H1 (cell line): ENCODE measurements around the gene KCTD20. TPM values are rescaled to one million over a fixed set of nuclear protein-coding genes. Genes with fewer than 3 reads are reported as not detected.

ENCODE experiments used
- CTCF ChIA-PET: fragments of 300-600 bp; sonication (Branson Sonifier 250); formaldehyde crosslinking; loops from one replicate; lab custom pipeline; 2021; ENCODE audit not compliant: partially characterized antibody; lab: Charles Lee
- POLR2A ChIA-PET: fragments of 300-600 bp; sonication (Branson Sonifier 250); formaldehyde crosslinking; loops from one replicate; lab custom pipeline; 2021; ENCODE audit warnings: inconsistent platforms; ENCODE audit not compliant: partially characterized antibody; lab: Charles Lee
- DNase-seq, 2 experiments: peaks; one replicate each; pipeline versions ENCODE4 v3.0.0 to v3.0.0-alpha.2; 2010 to 2022; ENCODE audit warnings: low spot score in 2 of 2, low read depth in 1 of 2, mixed read lengths in 1 of 2
- FAIRE-seq: peaks from 2 replicates; lab custom pipeline; 2011; peaks lifted over from hg19 to GRCh38; lab: Jason Lieb, UNC
- H2AFZ ChIP-seq: 2 replicates; pipeline ENCODE4 v1.8.1; 2012; ENCODE audit warnings: low read length, inconsistent platforms
- H2AK5ac ChIP-seq: 2 replicates; pipeline ENCODE4 v1.6.1; 2013; ENCODE audit warnings: low read depth, low read length
- H2BK120ac ChIP-seq: replicated peaks from 2 replicates; pipeline ENCODE3; 2013; ENCODE audit warnings: low read depth, low read length, inconsistent platforms
- H2BK12ac ChIP-seq: 2 replicates; pipeline ENCODE4 v1.6.1; 2013; ENCODE audit warnings: low read depth, low read length
- H2BK15ac ChIP-seq: 2 replicates; pipeline ENCODE4 v1.6.1; 2013; ENCODE audit warnings: low read length
- H2BK20ac ChIP-seq: 2 replicates; pipeline ENCODE4 v1.6.1; 2013; ENCODE audit warnings: low read length
- H2BK5ac ChIP-seq: 2 replicates; pipeline ENCODE4 v1.6.1; 2013; ENCODE audit warnings: low read depth, low read length
- H3K14ac ChIP-seq: 2 replicates; pipeline ENCODE4 v1.6.1; 2013; ENCODE audit warnings: inconsistent platforms; ENCODE audit not compliant: insufficient read length
- H3K18ac ChIP-seq: 2 replicates; pipeline ENCODE4 v1.6.1; 2013; ENCODE audit warnings: low read length; ENCODE audit errors: extremely low read depth
- H3K23ac ChIP-seq: 2 replicates; pipeline ENCODE4 v1.6.1; 2013; ENCODE audit warnings: inconsistent platforms; ENCODE audit not compliant: insufficient read length
- H3K23me2 ChIP-seq: 2 replicates; pipeline ENCODE4 v1.6.1; 2013; ENCODE audit warnings: low read depth, low read length
- H3K27ac ChIP-seq: 2 replicates; pipeline ENCODE4 v1.6.1; 2011; ENCODE audit warnings: low read depth, low read length, inconsistent platforms
- H3K27me3 ChIP-seq, 4 experiments: replicated peaks in 1 of 4; 1 replicate in 1 of 4; 2 replicates in 3 of 4; pipeline versions ENCODE4 v1.6.1 to v1.8.1; 2011 to 2013; ENCODE audit warnings: low read length in 3 of 4, mild to moderate bottlenecking in 3 of 4, inconsistent platforms in 2 of 4, mixed read lengths in 2 of 4, moderate library complexity in 1 of 4; ENCODE audit not compliant: control insufficient read depth in 3 of 4, insufficient read depth in 3 of 4; ENCODE audit errors: extremely low read depth in 1 of 4
- H3K36me3 ChIP-seq, 4 experiments: 2 replicates each; pipeline versions ENCODE4 v1.6.1 to v1.8.1; 2011 to 2013; ENCODE audit warnings: mild to moderate bottlenecking in 4 of 4, low read length in 3 of 4, moderate library complexity in 2 of 4, control low read depth in 1 of 4, inconsistent platforms in 1 of 4; ENCODE audit not compliant: insufficient read depth in 4 of 4, control insufficient read depth in 2 of 4
- H3K4ac ChIP-seq: replicated peaks from 2 replicates; pipeline ENCODE3; 2013; ENCODE audit warnings: low read length, low read depth, mixed read lengths, inconsistent platforms; ENCODE audit not compliant: insufficient read length
- H3K4me1 ChIP-seq, 4 experiments: replicated peaks in 1 of 4; 1 replicate in 1 of 4; 2 replicates in 3 of 4; pipeline versions ENCODE4 v1.6.1 to v1.8.1; 2011 to 2013; ENCODE audit warnings: low read length in 3 of 4, inconsistent platforms in 2 of 4, mixed read lengths in 1 of 4; ENCODE audit not compliant: insufficient read depth in 4 of 4, control insufficient read depth in 3 of 4
- H3K4me2 ChIP-seq, 2 experiments: 2 replicates each; pipeline versions ENCODE4 v1.6.1 to v1.8.1; 2011 to 2013; ENCODE audit warnings: low read depth in 2 of 2, low read length in 2 of 2, control low read depth in 1 of 2, inconsistent platforms in 1 of 2, mild to moderate bottlenecking in 1 of 2; ENCODE audit not compliant: insufficient read depth in 1 of 2
- H3K4me3 ChIP-seq, 4 experiments: fragments of 200-600, 300-600 bp in 1 of 4; sonication (generic), shearing (Covaris generic), sonication (Bioruptor Twin) in 1 of 4; 2 replicates each; pipeline versions ENCODE4 v1.5.1 to v1.8.1; 2011 to 2016; ENCODE audit warnings: low read length in 4 of 4, low read depth in 3 of 4, control low read depth in 2 of 4, inconsistent platforms in 2 of 4, mild to moderate bottlenecking in 2 of 4, mixed read lengths in 1 of 4, moderate library complexity in 1 of 4; ENCODE audit not compliant: insufficient read depth in 2 of 4; ENCODE audit errors: extremely low read depth in 1 of 4
- H3K56ac ChIP-seq: replicated peaks from 2 replicates; pipeline ENCODE3; 2013; ENCODE audit warnings: low read depth, mild to moderate bottlenecking, mixed read lengths, low read length, inconsistent platforms; ENCODE audit not compliant: insufficient read length
- H3K79me1 ChIP-seq: 2 replicates; pipeline ENCODE4 v1.6.1; 2013; ENCODE audit warnings: low read depth, low read length, control low read depth
- H3K79me2 ChIP-seq, 2 experiments: 2 replicates each; pipeline versions ENCODE4 v1.6.1 to v1.8.1; 2012 to 2013; ENCODE audit warnings: low read length in 2 of 2, mild to moderate bottlenecking in 2 of 2, inconsistent platforms in 1 of 2; ENCODE audit not compliant: insufficient read depth in 2 of 2, control insufficient read depth in 1 of 2
- H3K9ac ChIP-seq, 4 experiments: replicated peaks in 1 of 4; 1 replicate in 1 of 4; 2 replicates in 3 of 4; pipeline versions ENCODE4 v1.6.1 to v1.8.1; 2011 to 2013; ENCODE audit warnings: low read depth in 3 of 4, low read length in 3 of 4, control low read depth in 2 of 4, mild to moderate bottlenecking in 2 of 4, moderate library complexity in 2 of 4, inconsistent platforms in 1 of 4; ENCODE audit errors: extremely low read depth in 1 of 4
- H3K9me3 ChIP-seq, 2 experiments: 2 replicates each; pipeline versions ENCODE4 v1.6.1 to v1.8.1; 2012 to 2013; ENCODE audit warnings: mild to moderate bottlenecking in 2 of 2, moderate library complexity in 2 of 2, control low read depth in 1 of 2, inconsistent platforms in 1 of 2, low read depth in 1 of 2, low read length in 1 of 2, mixed read lengths in 1 of 2; ENCODE audit not compliant: insufficient read depth in 2 of 2
- H4K20me1 ChIP-seq, 2 experiments: replicated peaks in 1 of 2; 2 replicates each; pipeline versions ENCODE3 to v1.8.1; 2011 to 2013; ENCODE audit warnings: inconsistent platforms in 2 of 2, low read length in 2 of 2, mild to moderate bottlenecking in 1 of 2; ENCODE audit not compliant: insufficient read depth in 2 of 2, control insufficient read depth in 1 of 2
- H4K5ac ChIP-seq: 2 replicates; pipeline ENCODE4 v1.6.1; 2013; ENCODE audit warnings: low read length, low read depth, mixed read lengths, inconsistent platforms; ENCODE audit not compliant: insufficient read length
- H4K8ac ChIP-seq: 2 replicates; pipeline ENCODE4 v1.8.0; 2013; ENCODE audit warnings: mild to moderate bottlenecking, moderate library complexity, low read length, inconsistent platforms; ENCODE audit not compliant: insufficient read depth; ENCODE audit errors: extremely low read depth
- H4K91ac ChIP-seq: replicated peaks from 2 replicates; pipeline ENCODE3; 2013; ENCODE audit warnings: low read length, mixed read lengths, inconsistent platforms; ENCODE audit not compliant: insufficient read length
- KDM1A ChIP-seq: fragments of 200-600, 300-600 bp; sonication (generic); IDR thresholded peaks from 2 replicates; pipeline ENCODE4 v1.7.1; 2016; ENCODE audit warnings: mild to moderate bottlenecking, low read length, borderline replicate concordance
- PHF8 ChIP-seq: fragments of 200-600 bp; sonication (generic); conservative IDR thresholded peaks from 2 replicates; pipeline ENCODE4 v1.7.1; 2012; ENCODE audit warnings: low read depth, mild to moderate bottlenecking, inconsistent platforms, low read length, moderate library complexity
- SIN3A ChIP-seq, 2 experiments: IDR thresholded peaks in 1 of 2; conservative IDR thresholded peaks in 1 of 2; 2 replicates each; pipeline ENCODE4 v1.6.1; 2011 to 2012; ENCODE audit warnings: low read length in 2 of 2, improper control_type of control experiment in 1 of 2, low read depth in 1 of 2, mild to moderate bottlenecking in 1 of 2
- SP1 ChIP-seq: IDR thresholded peaks from 2 replicates; pipeline ENCODE4 v1.6.1; 2011; ENCODE audit warnings: low read depth, low read length
- SP4 ChIP-seq: IDR thresholded peaks from 2 replicates; pipeline ENCODE4 v1.6.1; 2012; ENCODE audit warnings: low read length, inconsistent platforms
- WGBS, 2 experiments: shearing (Covaris generic) in 1 of 2; methylation state at CpG; one replicate each; pipeline versions ENCODE4 v1.1.6 to v1.1.7; 2013 to 2015; ENCODE audit warnings: low lambda C conversion rate in 2 of 2, mixed read lengths in 2 of 2, inconsistent platforms in 1 of 2, low coverage in 1 of 2, missing lambda C conversion rate in 1 of 2; ENCODE audit not compliant: insufficient replicate concordance in 2 of 2, insufficient coverage in 1 of 2, insufficient read length in 1 of 2; ENCODE audit errors: extremely low coverage in 1 of 2, missing lambda C conversion rate in 1 of 2; 5-methylcytosine and 5-hydroxymethylcytosine counted together
- polyA plus RNA-seq, 7 experiments: library from polyadenylated mRNA; depleted of rRNA in 3 of 7; stranded (reverse) in 5 of 7; unstranded in 2 of 7; fragments of >200 nt in 5 of 7; fragments of 200-250 nt in 2 of 7; gene quantifications; 1 replicate in 5 of 7; 2 replicates in 1 of 7; 4 replicates in 1 of 7; pipeline versions ENCODE4 v1.2.1 to v1.2.3, GENCODE V29; 2011 to 2013; ENCODE audit warnings: missing spikeins in 2 of 7, mixed read lengths in 2 of 7
- total RNA-seq: library from RNA; stranded (reverse); fragmentation: NEBNext Ultra II Directional; extraction: Animal tissue kit (Norgen Biotek cat#: 25700); gene quantifications from 2 replicates; pipeline ENCODE4 v1.2.1, GENCODE V29; 2021

The KCTD20 gene
- total and polyA plus RNA-seq, 2 of the 8 experiments (the other 6 are each of a cell fraction or from before 2014, with no cell fraction given): 10.1 to 26.2 TPM

- no peaks in the 10 kb centered on the region for H3K79me2 ChIP-seq
- no peak overlapping the region for H3K56ac ChIP-seq
- H3K4me3 ChIP-seq: no peak overlapping the region
- no peak for FAIRE-seq
- H2AFZ ChIP-seq: no peak overlapping the region
- H3K9me3 ChIP-seq: no peaks in the 10 kb centered on the region
- H4K91ac ChIP-seq: no peak overlapping the region
- no peak overlapping the region for H3K23ac ChIP-seq
- no peak overlapping the region for H4K5ac ChIP-seq
- H3K23me2 ChIP-seq: no peaks in the 10 kb centered on the region
- H3K79me1 ChIP-seq: no peaks in the 10 kb centered on the region
- WGBS, 2 experiments: 83% methylated on average over 1 of the region's 1 CpG; no CpG with 5 or more reads in 1 of the 2 experiments
- no peak overlapping the region for H3K14ac ChIP-seq
- no peak overlapping the region for H2BK120ac ChIP-seq
- H2BK20ac ChIP-seq: no peak overlapping the region
- H3K4me2 ChIP-seq: no peak overlapping the region
- H3K18ac ChIP-seq: no peak overlapping the region
- H3K27me3 ChIP-seq: no peaks in the 10 kb centered on the region
- no peak overlapping the region for H4K8ac ChIP-seq
- H3K4me1 ChIP-seq: no peaks in the 10 kb centered on the region
- no peak overlapping the region for H3K9ac ChIP-seq
- no peak overlapping the region for H2BK5ac ChIP-seq
- no peak overlapping the region for H2AK5ac ChIP-seq
- no peaks in the 10 kb centered on the region for H4K20me1 ChIP-seq
- POLR2A ChIA-PET: interaction anchor here (0.6 kb wide), 1 partner anchor 742 kb away, joined by 3 read pairs; no protein-coding TSS in a partner anchor
- H3K27ac ChIP-seq: no peak overlapping the region
- H2BK15ac ChIP-seq: no peak overlapping the region
- TF ChIP-seq PHF8 (no peak), SP1 (no peak), SIN3A (conservative IDR thresholded peaks at IDR 0.05 in 1 of 2, IDR thresholded peaks at IDR 0.05 in 1 of 2; ENCODE audit: low read depth in 1 of 2, low read length in 2 of 2) (no peak), KDM1A (no peak), SP4 (no peak)
- TF ChIP-seq, all 59 proteins: peak for 0
- H3K36me3 ChIP-seq: no peaks in the 10 kb centered on the region
- H3K4ac ChIP-seq: no peak overlapping the region
- H2BK12ac ChIP-seq: no peak overlapping the region
- DNase-seq: no peak
- CTCF ChIA-PET: no interaction called here
These were observed 28.3 kb upstream of the KCTD20 start for GRCh38 chr6:36414481-36414880.
